Dermis lymphatic vessel endothelial cell (primary cell): ENCODE measurements around the gene CERS5. TPM values are rescaled to one million over a fixed set of nuclear protein-coding genes. Genes with fewer than 3 reads are reported as not detected.

ENCODE experiments used
- total RNA-seq: library from RNA; depleted of rRNA; stranded (reverse); fragments of >200 nt; gene quantifications from 2 replicates; pipeline ENCODE4 v1.2.1, GENCODE V29; 2014

CERS5 gene, protein sequence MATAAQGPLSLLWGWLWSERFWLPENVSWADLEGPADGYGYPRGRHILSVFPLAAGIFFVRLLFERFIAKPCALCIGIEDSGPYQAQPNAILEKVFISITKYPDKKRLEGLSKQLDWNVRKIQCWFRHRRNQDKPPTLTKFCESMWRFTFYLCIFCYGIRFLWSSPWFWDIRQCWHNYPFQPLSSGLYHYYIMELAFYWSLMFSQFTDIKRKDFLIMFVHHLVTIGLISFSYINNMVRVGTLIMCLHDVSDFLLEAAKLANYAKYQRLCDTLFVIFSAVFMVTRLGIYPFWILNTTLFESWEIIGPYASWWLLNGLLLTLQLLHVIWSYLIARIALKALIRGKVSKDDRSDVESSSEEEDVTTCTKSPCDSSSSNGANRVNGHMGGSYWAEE
- 25.9 and 27.5 TPM in 2 replicates for total RNA-seq

GRCh38 chr12:50167049-50167828 is at the start of gene CERS5:
CERS5 (minus strand) TSS chr12:50167369; CDS start chr12:50167297, 72 bp downstream.

GRCh38 chr12:50111693-50112455 is 55.3 kb downstream of the CERS5 start, which contains the start of gene COX14:
COX14 (plus strand) TSS chr12:50112236; CDS start chr12:50120044, 7,808 bp downstream.

DNA sequence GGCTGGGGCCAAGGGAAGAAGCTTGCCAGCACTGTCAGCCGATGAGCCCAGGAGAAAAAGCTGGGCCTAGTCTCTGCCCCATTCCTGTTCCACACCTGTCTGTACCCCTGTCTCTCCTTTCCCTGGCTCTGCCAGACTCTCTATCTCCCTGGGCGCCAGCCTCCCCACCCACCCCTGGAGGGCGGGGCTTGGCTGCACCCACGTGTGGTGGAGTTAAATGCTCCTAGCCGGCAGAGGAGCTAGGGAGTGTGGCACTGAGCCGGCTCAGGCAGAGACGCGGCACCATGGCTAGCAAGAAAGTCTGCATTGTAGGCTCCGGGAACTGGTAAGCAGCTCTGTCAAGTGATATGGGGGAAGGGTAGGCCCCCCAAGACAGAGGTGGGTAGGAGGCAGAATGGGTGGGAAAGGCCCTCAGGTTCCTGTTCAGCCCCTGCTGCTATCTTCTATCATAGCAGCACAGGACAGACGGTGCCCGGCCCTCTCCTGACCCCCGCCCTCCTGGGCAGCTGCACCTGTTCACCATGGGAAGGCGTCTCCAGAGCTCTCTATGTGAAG is 63.3 kb downstream of the CERS5 start, which contains the start of gene GPD1:
GPD1 (plus strand) TSS at position 242 of the 555 bp plus-strand sequence; CDS start at position 285, 43 bp downstream.

GRCh38 chr12:50084775-50085614 is 82.2 kb downstream of the CERS5 start, which contains the start of gene SMARCD1:
SMARCD1 (plus strand) TSS chr12:50085342; CDS start chr12:50085370, 28 bp downstream.

Other genes with a start within 250 kb of the CERS5 start
- gene AQP2, start 216.6 kb downstream of the CERS5 start, total RNA-seq = not detected in 2 replicates
- not detected in 2 replicates for gene AQP5, start 205.5 kb downstream of the CERS5 start, total RNA-seq
- not detected in 2 replicates for gene AQP6, start 194.4 kb downstream of the CERS5 start, total RNA-seq
- gene RACGAP1, start 141.9 kb downstream of the CERS5 start, total RNA-seq = 8.8 and 10.8 TPM in 2 replicates
- under 0.01 TPM in 2 replicates for gene ASIC1, start 109.8 kb downstream of the CERS5 start, total RNA-seq
- 48.2 and 49.4 TPM in 2 replicates for gene SMARCD1, start 82.0 kb downstream of the CERS5 start, total RNA-seq
- gene GPD1, start 63.4 kb downstream of the CERS5 start, total RNA-seq = 0.22 TPM in 1 of 2 replicates, not detected in the other
- gene COX14, start 55.1 kb downstream of the CERS5 start, total RNA-seq = 38.6 and 63.2 TPM in 2 replicates
- 21.6 and 22.9 TPM in 2 replicates for gene LIMA1, start 116.2 kb upstream of the CERS5 start, total RNA-seq
- gene FAM186A, start 229.2 kb upstream of the CERS5 start, total RNA-seq = not detected in 2 replicates
- gene LARP4, start 233.5 kb upstream of the CERS5 start, total RNA-seq = 43.4 and 48.4 TPM in 2 replicates